Measurements from ENCODE around the gene POLD2. TPM values are rescaled to one million over a fixed set of nuclear protein-coding genes. Genes with fewer than 3 reads are reported as not detected.

POLD2 gene
- total and polyA plus RNA-seq, 2 of the 13 experiments (the other 11 are each of a cell fraction or from before 2014, with no cell fraction given) = 87.6 to 95.1 TPM

- TF ChIP-seq ZNF275 (CRISPR knock-in tag; IDR thresholded peaks at IDR 0.05; ENCODE audit: borderline replicate concordance) = no peak
- no peak for TF ChIP-seq GMEB1 (CRISPR knock-in tag; IDR thresholded peaks at IDR 0.05; ENCODE audit: borderline replicate concordance)
- no peak for TF ChIP-seq BCL6 (CRISPR knock-in tag; IDR thresholded peaks at IDR 0.05)
- TF ChIP-seq AGO2 (optimal IDR thresholded peaks at IDR 0.05; ENCODE audit: low read depth, low read length) = no peak
- TF ChIP-seq AHDC1 (CRISPR knock-in tag; IDR thresholded peaks at IDR 0.05; ENCODE audit: borderline replicate concordance) = no peak
- no peak for TF ChIP-seq CENPX (CRISPR knock-in tag; IDR thresholded peaks at IDR 0.05)
- no peak for TF ChIP-seq ZNF703 (CRISPR knock-in tag; IDR thresholded peaks at IDR 0.05; ENCODE audit: borderline replicate concordance)
Measured at GRCh38 chr7:44078521-44078920, 44.8 kb downstream of the POLD2 start (continued).
